Measurements from ENCODE around the gene PTN.
"Not testable (repeated sequence)": the region's sequence is repeated elsewhere in the genome, so short reads cannot be mapped to it uniquely, and the experiment has no call there.

PTN gene

DNA sequence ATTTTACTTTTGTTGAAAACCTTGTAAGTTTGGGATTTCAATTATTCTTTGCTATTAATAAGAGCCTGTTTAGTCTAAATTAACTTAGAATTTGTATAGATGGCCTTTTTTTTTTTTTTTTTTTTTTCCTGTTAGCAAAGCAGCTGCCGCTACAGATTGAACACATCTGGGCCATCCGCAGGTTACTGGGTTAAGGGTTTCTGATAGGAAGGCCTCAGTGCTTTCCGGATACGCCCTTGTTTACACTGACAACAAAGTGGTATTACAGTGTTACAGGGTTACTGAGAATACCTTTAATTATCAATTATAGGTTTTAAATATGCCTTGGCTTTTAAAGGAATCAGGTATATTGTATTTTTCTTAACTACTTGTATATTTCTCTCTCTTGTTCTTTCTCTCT, 76.8 kb downstream of the PTN start:
- Mint-ChIP-seq H3K27ac (no peak overlapping the region), H3K4me3 (no peak overlapping the region), H3K9me3 (peaks cover 9% of the 10 kb centered on the region), H3K4me1 (no peaks in the 10 kb centered on the region), H3K36me3 (no peaks in the 10 kb centered on the region), H3K27me3 (no peaks in the 10 kb centered on the region)
- CTCF ChIA-PET = no interaction called here
- no peak for DNase-seq

DNA sequence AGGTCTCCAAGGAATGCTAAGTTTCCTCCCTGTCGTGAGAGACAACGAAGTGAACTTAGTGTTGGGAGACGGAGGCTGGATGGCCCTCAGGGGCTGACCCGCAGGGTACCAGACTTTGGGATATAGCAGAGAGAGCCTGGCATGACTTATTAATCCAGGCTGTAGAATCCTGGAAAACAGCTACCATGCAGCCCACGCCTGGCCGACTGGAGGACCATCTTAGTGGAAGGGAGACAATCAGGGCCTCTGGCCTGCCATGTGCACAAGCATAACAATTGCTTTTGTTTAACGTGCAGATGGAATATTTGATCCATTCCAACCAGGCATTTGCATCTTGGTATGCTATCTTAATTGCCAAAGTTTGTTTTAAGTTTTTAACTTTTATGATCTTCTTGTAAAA, 78.1 kb downstream of the PTN start:
- H3K4me3 Mint-ChIP-seq, DNase-seq, H3K27ac Mint-ChIP-seq, H3K4me1 Mint-ChIP-seq, H3K36me3 Mint-ChIP-seq, H3K9me3 Mint-ChIP-seq, H3K27me3 Mint-ChIP-seq, CTCF ChIA-PET: not testable (repeated sequence)

DNA sequence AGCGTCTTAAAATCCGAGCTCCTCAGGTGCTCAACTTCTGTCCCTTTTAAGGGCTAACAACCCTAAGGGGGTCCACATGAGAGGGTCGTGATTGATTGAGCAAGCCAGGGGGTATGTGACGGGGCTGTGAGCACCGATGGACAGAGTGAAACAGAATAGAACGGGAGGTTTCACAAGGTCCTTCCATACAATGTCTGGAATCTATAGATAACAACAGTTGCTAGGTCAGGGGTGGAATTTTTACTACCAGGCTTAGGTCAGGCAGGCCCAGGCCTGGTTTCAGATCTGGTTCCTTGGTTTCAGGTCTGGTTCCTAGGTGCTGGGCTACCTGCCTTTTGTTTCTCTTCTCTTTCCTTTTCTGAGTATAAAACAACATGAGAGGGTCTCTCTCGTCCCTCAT, 80.9 kb downstream of the PTN start:
- CTCF ChIA-PET = interaction anchor here (0.6 kb wide), 1 partner anchor 14 kb away, joined by 3 read pairs; no protein-coding TSS in a partner anchor
- Mint-ChIP-seq H3K4me3 (no peak overlapping the region), H3K27me3 (no peaks in the 10 kb centered on the region), H3K36me3 (no peaks in the 10 kb centered on the region), H3K27ac (no peak overlapping the region), H3K4me1 (no peaks in the 10 kb centered on the region), H3K9me3 (peaks cover 2% of the 10 kb centered on the region)
- DNase-seq = no peak

DNA sequence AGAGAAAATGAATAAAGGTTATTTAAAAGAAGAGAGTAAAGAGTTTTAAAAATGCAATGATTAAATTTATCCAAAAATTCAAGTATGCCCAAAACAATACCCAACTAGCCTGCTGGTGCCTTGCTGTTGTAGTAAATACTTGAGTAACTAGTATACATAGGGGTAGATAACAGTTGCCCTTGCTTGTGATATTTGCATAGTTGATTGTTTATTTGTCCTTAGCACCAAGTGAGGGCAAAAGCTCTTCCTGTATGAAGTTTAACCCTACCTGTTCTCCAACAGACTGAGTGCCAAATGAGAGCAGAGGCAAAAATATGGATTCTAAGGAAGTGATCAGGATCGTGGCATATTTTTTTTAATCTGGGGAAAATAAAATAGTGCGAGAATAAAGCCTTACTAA, 85.0 kb downstream of the PTN start:
- H3K27ac Mint-ChIP-seq = no peak overlapping the region
- no peaks in the 10 kb centered on the region for H3K36me3 Mint-ChIP-seq
- no peaks in the 10 kb centered on the region for H3K4me1 Mint-ChIP-seq
- no peaks in the 10 kb centered on the region for H3K27me3 Mint-ChIP-seq
- H3K4me3 Mint-ChIP-seq = no peak overlapping the region
- H3K9me3 Mint-ChIP-seq = peaks cover 3% of the 10 kb centered on the region
- CTCF ChIA-PET = no interaction called here
- no peak for DNase-seq

DNA sequence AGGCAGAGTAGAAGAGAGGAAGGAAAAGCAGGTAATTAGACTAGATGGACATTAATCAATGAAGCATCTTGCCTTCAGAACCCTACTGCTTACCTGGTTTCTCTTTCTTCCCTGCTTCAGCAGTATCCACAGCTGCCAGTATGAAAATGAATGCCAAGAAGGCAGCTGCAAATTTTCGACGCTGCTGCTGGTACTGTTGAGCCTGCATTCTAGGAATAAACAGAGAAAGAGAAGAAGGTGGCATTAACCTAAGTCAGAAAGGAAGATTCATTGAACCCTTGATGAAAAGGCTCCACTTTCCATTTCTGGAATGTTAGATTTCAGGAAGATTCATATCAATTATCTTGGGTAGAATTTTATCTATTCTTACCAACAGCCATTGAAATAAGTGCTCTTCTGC, 88.8 kb downstream of the PTN start:
- Mint-ChIP-seq H3K27me3 (no peaks in the 10 kb centered on the region), H3K9me3 (peaks cover 5% of the 10 kb centered on the region), H3K36me3 (no peaks in the 10 kb centered on the region), H3K27ac (no peak overlapping the region), H3K4me3 (no peak overlapping the region), H3K4me1 (no peaks in the 10 kb centered on the region)
- CTCF ChIA-PET = no interaction called here
- no peak for DNase-seq

DNA sequence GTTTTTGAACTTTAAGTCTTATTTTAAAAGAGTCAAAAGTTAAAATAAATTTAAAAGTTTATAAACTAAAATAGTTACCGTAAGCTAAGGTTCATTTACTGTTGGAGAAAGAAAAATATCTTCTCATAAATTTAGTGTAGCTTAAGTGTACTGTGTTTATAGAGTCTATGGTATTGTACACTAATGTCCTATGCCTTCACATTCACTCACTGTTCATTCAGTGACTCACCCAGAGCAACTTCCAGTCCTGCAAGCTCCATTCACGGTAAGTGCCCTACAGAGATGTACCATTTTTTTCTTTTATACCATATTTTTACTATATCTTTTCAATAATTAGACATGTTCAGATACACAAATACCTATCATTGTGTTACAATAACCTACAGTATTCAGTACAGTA, 97.6 kb downstream of the PTN start:
- no peaks in the 10 kb centered on the region for H3K27me3 Mint-ChIP-seq
- DNase-seq = no peak
- H3K27ac Mint-ChIP-seq = no peak overlapping the region
- no peaks in the 10 kb centered on the region for H3K4me1 Mint-ChIP-seq
- H3K9me3 Mint-ChIP-seq = peaks cover 4% of the 10 kb centered on the region
- CTCF ChIA-PET = no interaction called here
- H3K4me3 Mint-ChIP-seq = no peak overlapping the region
- H3K36me3 Mint-ChIP-seq = no peaks in the 10 kb centered on the region

DNA sequence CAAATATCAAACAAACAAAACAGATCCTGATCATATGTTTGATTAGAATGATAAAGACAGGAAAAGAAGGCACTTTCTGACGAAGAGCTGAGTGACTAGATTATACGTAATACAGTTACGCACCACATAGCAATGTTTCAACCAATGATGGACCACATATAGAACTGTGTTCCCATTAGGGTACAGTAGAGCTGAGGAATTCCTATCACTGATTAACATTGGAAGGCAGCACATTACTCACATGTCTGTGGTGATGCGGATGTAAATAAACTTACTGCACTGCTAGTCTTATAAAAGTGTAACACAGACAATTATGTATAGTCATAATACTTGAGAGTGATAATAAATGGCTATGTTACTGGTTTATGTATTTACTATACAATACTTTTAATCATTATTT, 98.3 kb downstream of the PTN start:
- Mint-ChIP-seq H3K36me3 (no peaks in the 10 kb centered on the region), H3K27me3 (no peaks in the 10 kb centered on the region), H3K27ac (no peak overlapping the region), H3K9me3 (peaks cover 4% of the 10 kb centered on the region), H3K4me3 (no peak overlapping the region), H3K4me1 (no peaks in the 10 kb centered on the region)
- CTCF ChIA-PET = no interaction called here
- DNase-seq = no peak

DNA sequence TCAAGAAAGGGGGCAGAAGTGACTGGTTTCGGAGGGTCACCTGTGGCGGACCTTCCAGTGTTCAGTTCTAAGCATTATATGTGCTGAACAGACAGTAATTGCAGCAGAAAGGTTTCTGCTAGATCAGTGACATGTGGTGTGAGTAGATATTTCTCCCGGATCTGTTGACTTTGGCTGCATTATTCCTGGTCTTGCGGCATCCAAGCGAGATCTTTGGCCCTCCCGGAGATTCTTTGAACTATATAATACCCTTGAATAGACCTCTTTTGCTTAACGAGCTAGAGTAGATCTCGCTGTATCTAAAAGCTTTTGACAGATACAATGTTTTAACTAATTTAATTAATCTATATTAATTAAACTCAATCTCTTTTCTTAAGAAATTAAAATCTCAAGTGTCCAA, 99.8 kb downstream of the PTN start:
- CTCF ChIA-PET = no interaction called here
- Mint-ChIP-seq H3K4me3 (no peak overlapping the region), H3K27me3 (no peaks in the 10 kb centered on the region), H3K4me1 (no peaks in the 10 kb centered on the region), H3K27ac (no peak overlapping the region), H3K9me3 (peaks cover 4% of the 10 kb centered on the region), H3K36me3 (no peaks in the 10 kb centered on the region)
- no peak for DNase-seq

DNA sequence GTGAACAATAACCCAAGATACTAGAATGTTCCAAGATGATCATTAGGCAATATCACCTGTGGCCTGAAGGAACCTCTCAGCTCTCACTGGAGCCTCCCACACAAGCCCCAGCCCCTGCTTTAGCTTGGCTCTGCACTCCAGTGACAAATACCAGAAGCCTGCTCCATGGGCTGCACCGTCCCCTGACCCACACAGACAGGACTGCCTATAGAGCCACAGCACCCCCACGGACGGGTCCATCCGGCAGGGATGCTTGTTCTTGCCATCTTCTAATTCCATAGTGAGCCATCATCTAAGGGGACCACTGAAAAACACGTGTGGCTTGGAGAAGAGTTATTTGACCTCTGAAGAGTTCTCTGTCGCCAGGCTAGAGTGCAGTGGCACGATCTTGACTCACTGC, 100.9 kb downstream of the PTN start:
- no peak for DNase-seq
- Mint-ChIP-seq H3K9me3 (peaks cover 4% of the 10 kb centered on the region), H3K27ac (no peak overlapping the region), H3K27me3 (no peaks in the 10 kb centered on the region), H3K36me3 (no peaks in the 10 kb centered on the region), H3K4me3 (no peak overlapping the region), H3K4me1 (no peaks in the 10 kb centered on the region)
- CTCF ChIA-PET = no interaction called here

DNA sequence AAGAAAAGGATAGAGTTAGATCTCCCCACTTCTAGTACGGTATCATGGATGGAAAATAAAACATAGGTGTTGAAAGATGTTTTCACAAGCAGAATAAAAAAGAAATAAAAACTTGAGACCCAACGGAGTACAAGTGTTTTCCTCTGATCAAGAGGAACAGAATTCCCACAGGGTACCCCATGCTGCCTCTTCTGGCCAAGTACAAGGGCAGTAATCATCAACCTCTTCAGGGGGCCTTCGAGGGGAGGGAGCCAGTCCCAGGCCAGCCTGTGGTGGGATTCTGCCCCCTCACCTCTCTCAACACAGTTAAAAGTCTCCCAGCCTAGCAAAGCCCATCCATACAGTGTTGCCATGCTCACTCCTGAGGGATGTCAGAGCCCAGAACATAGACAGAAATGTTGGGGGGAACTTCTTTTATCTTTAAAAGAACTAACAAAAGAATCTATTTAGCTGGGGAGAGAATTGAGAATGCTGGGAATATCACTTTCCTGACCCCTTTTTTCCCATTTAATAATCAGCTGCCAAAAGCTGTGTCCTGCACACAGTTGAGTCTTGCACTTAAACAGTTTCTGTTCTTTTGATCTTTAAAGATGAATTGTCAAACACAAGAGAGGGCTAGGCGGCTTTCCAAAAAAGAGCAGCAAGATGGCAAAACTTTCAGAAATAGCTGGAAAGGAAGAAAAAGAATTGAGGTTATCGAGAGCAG, 101.7 kb downstream of the PTN start:
- CTCF ChIA-PET = no interaction called here
- Mint-ChIP-seq H3K27me3 (no peaks in the 10 kb centered on the region), H3K9me3 (peaks cover 4% of the 10 kb centered on the region), H3K36me3 (no peaks in the 10 kb centered on the region), H3K27ac (no peak overlapping the region), H3K4me3 (no peak overlapping the region), H3K4me1 (no peaks in the 10 kb centered on the region)
- no peak for DNase-seq

DNA sequence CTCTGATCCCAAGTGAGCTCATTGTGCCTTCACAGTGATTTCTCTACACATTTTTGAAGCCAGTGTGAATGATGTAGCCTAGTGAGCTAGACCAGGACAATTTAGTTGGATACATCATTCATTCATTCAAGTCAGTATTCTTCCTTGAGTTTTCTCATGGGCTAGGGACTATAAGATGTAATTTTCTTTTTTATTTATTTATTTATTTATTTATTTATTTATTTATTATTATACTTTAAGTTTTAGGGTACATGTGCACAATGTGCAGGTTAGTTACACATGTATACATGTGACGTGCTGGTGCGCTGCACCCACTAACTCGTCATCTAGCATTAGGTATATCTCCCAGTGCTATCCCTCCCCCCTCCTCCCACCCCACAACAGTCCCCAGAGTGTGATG, 104.3 kb downstream of the PTN start:
- H3K27me3 Mint-ChIP-seq, H3K4me1 Mint-ChIP-seq, H3K36me3 Mint-ChIP-seq, H3K4me3 Mint-ChIP-seq, DNase-seq, H3K9me3 Mint-ChIP-seq, CTCF ChIA-PET, H3K27ac Mint-ChIP-seq: not testable (repeated sequence)

DNA sequence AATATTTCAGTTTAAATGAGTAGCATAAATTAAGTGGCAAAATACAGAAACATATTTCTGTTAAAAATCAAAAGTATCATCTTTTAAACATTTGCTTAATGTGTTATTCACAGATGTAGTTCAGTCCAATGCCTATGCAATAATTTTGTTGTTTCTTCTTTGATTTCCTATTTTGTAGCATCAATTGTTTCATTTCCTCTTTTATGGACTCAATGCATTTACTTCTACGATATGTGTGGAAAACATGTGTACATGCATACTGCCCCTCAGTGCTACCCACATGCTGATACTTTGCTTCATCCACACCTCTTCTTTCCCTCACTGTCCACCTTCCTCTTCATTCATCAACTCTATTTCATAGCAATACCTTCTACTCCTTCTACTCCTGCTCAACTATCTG, 108.1 kb downstream of the PTN start:
- Mint-ChIP-seq H3K27ac (no peak overlapping the region), H3K36me3 (no peaks in the 10 kb centered on the region), H3K27me3 (no peaks in the 10 kb centered on the region), H3K9me3 (no peaks in the 10 kb centered on the region), H3K4me1 (no peaks in the 10 kb centered on the region), H3K4me3 (no peak overlapping the region)
- CTCF ChIA-PET = no interaction called here
- DNase-seq = no peak

DNA sequence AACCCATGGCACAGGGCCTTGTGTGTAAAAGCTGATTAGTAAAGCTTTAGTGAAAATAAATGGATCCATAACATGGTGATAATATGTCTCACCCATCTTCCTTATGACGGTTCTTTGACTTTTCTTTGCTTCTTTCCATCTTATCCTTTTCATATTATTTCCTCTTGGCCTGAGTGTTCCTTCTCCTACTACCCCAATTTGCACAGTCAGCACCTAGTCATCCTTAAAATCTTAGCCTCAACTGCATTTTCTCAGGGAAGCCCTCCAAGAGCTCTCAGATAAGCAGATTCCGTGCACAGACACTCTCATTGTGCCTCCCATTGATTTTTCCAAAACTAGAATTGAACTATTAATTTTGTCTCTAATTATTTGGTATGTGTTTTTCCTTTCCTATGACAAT, 112.4 kb downstream of the PTN start:
- CTCF ChIA-PET = no interaction called here
- Mint-ChIP-seq H3K4me3 (no peak overlapping the region), H3K27me3 (no peaks in the 10 kb centered on the region), H3K36me3 (no peaks in the 10 kb centered on the region), H3K9me3 (no peaks in the 10 kb centered on the region), H3K27ac (no peak overlapping the region), H3K4me1 (no peaks in the 10 kb centered on the region)
- no peak for DNase-seq

DNA sequence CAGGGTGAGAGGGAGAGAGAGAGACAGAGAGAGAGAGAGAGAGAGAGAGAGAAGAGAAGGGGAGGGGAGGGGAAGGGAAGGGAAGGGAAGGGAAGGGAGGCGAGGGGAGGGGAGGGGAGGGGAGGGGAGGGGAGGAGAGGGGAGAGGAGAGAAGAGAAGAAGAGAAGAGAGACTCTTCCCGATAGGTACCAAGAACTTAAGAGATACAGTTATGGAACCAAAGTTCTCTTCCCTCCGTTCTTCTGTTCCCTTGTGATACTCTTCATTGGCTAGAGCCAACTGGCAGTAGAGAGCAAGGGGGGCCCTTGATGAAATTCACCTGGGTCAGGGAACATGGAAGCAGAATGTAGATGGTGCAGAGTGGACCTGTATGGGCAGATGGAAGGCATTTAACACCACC, 122.1 kb downstream of the PTN start:
- no peak overlapping the region for H3K4me3 Mint-ChIP-seq

DNA sequence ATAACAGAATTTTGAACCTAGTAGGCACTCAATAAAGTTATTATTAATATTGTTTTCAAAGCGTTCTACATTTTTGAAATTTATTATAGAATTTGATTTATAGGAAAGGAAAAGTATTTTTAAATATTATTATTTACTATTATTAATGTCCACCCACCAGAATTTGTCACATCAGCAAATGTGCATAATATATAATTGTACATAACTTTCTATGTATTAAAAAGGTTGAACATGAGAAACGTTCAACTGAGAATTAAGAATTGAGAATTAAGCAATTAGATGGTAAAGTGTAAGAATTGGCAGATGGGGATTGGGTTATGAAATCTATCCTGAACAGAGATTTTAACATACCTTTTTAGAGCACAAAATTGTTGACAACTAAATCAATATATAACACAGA, 129.8 kb downstream of the PTN start:
- Mint-ChIP-seq H3K9me3 (peaks cover 10% of the 10 kb centered on the region), H3K4me1 (no peaks in the 10 kb centered on the region), H3K4me3 (no peak overlapping the region), H3K27ac (no peak overlapping the region), H3K36me3 (no peaks in the 10 kb centered on the region), H3K27me3 (no peaks in the 10 kb centered on the region)
- CTCF ChIA-PET = interaction anchor here (0.5 kb wide), 1 partner anchor 137 kb away, joined by 3 read pairs; no protein-coding TSS in a partner anchor
- no peak for DNase-seq

More for the DNA sequence above, 122.1 kb downstream of the PTN start:
- no peaks in the 10 kb centered on the region for H3K27me3 Mint-ChIP-seq
- no peak overlapping the region for H3K27ac Mint-ChIP-seq
- CTCF ChIA-PET = no interaction called here
- no peaks in the 10 kb centered on the region for H3K36me3 Mint-ChIP-seq
- DNase-seq = no peak
- H3K4me1 Mint-ChIP-seq = no peaks in the 10 kb centered on the region
- H3K9me3 Mint-ChIP-seq = peaks cover 4% of the 10 kb centered on the region
